ENCODE measurements around the gene TSHZ3. TPM values are rescaled to one million over a fixed set of nuclear protein-coding genes. Genes with fewer than 3 reads are reported as not detected.

The TSHZ3 gene
- total RNA-seq, 1 donor from 2014 or later = 17.0 TPM

DNA sequence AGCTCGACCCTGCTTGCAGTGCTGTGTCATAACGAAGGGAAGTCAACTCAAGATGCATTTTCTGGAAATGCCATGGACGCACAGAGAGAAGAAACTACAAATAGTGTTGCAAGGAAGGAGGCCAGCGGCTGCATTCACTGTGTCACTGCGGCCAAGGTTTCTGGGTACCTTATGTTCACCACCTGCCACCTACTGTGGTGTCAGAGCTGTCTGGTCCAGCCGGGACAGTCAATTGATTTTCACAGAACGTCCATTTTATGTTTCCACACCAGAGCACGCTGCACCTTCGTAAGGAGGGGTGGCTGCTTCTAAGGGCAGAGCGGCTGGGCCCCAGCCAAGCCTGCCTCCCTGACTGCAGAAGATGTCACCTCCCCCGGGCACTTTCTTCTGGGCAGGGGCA, 17.7 kb downstream of the TSHZ3 start:
- Mint-ChIP-seq H3K27me3 (ENCODE audit: low read depth) (no peaks in the 10 kb centered on the region), H3K4me1 (ENCODE audit: low read depth) (peaks cover 58% of the 10 kb centered on the region), H3K4me3 (ENCODE audit: unreplicated experiment) (no peak overlapping the region), H3K36me3 (ENCODE audit: low read depth) (peaks cover 2% of the 10 kb centered on the region), H3K27ac (ENCODE audit: unreplicated experiment) (peak overlapping the region; percentile 50), H3K9me3 (ENCODE audit: low read depth) (no peaks in the 10 kb centered on the region)
- no peak for DNase-seq (ENCODE audit: low spot score)
- no peak for TF ChIP-seq CTCF (IDR thresholded peaks at IDR 0.05)

- no peaks in the 10 kb centered on the region for H3K27me3 Mint-ChIP-seq (ENCODE audit: low read depth)
- TF ChIP-seq CTCF (IDR thresholded peaks at IDR 0.05) = no peak
- DNase-seq (ENCODE audit: low spot score) = no peak
- no peaks in the 10 kb centered on the region for H3K36me3 Mint-ChIP-seq (ENCODE audit: low read depth)
- peaks cover 58% of the 10 kb centered on the region for H3K4me1 Mint-ChIP-seq (ENCODE audit: low read depth)
- H3K27ac Mint-ChIP-seq (ENCODE audit: unreplicated experiment) = peak overlapping the region; percentile 33
- H3K9me3 Mint-ChIP-seq (ENCODE audit: low read depth) = no peaks in the 10 kb centered on the region
- no peak overlapping the region for H3K4me3 Mint-ChIP-seq (ENCODE audit: unreplicated experiment)
Observed at GRCh38 chr19:31330761-31331160, 18.5 kb downstream of the TSHZ3 start.

DNA sequence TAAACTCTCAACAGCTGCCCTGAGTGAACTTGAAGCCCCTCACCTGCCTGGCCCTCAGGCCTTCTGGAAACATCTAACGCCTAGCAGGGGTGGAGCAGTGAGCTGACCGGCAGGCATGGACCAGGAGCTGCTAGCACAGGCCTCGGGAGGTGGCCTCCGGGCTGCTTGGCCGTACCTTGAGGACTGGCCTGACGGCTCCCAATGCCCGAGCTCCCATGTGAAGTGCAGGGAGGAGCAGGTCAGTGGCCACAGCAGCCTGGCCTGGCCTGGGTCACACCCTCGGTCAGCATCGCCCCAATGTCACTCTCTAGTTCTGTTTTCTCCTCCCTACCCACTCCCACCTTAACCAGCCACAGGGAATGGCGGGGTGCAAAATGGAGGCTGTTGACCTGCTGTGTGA, 19.0 kb downstream of the TSHZ3 start:
- Mint-ChIP-seq H3K27ac (ENCODE audit: unreplicated experiment) (peak overlapping the region; percentile 39), H3K36me3 (ENCODE audit: low read depth) (no peaks in the 10 kb centered on the region), H3K4me1 (ENCODE audit: low read depth) (peaks cover 56% of the 10 kb centered on the region), H3K4me3 (ENCODE audit: unreplicated experiment) (no peak overlapping the region), H3K27me3 (ENCODE audit: low read depth) (no peaks in the 10 kb centered on the region), H3K9me3 (ENCODE audit: low read depth) (no peaks in the 10 kb centered on the region)
- TF ChIP-seq CTCF (IDR thresholded peaks at IDR 0.05) = no peak
- DNase-seq (ENCODE audit: low spot score) = no peak

DNA sequence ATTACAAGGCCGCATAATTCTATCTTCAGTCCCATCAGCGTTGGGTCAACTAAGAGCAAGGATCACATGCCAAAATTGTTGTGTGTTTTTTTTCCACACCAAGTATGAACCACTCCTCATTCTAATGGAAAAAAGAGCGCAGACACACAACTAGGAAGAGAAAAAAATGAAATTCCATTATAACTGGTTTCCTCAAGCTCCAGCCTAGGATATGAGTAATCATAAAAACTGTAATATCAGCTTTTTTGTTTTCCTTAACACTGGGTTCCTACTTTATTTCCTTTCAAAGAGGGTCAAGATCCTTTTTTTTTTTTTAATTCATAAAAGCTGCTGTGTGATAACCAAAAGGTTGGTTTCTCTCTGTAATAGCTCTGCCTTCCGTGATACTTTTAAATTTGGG, 19.4 kb downstream of the TSHZ3 start:
- no peak for DNase-seq (ENCODE audit: low spot score)
- H3K4me3 Mint-ChIP-seq (ENCODE audit: unreplicated experiment) = no peak overlapping the region
- TF ChIP-seq CTCF (IDR thresholded peaks at IDR 0.05) = no peak
- no peaks in the 10 kb centered on the region for H3K36me3 Mint-ChIP-seq (ENCODE audit: low read depth)
- H3K4me1 Mint-ChIP-seq (ENCODE audit: low read depth) = peaks cover 52% of the 10 kb centered on the region
- no peaks in the 10 kb centered on the region for H3K9me3 Mint-ChIP-seq (ENCODE audit: low read depth)
- H3K27ac Mint-ChIP-seq (ENCODE audit: unreplicated experiment) = peak overlapping the region; percentile 39
- no peaks in the 10 kb centered on the region for H3K27me3 Mint-ChIP-seq (ENCODE audit: low read depth)

GRCh38 chr19:31328238-31328637, 21.0 kb downstream of the TSHZ3 start:
- H3K27ac Mint-ChIP-seq (ENCODE audit: unreplicated experiment) = no peak overlapping the region
- DNase-seq (ENCODE audit: low spot score) = no peak

More at GRCh38 chr19:31328238-31328637, 21.0 kb downstream of the TSHZ3 start:
- H3K4me3 Mint-ChIP-seq (ENCODE audit: unreplicated experiment) = no peak overlapping the region
- no peaks in the 10 kb centered on the region for H3K9me3 Mint-ChIP-seq (ENCODE audit: low read depth)
- no peak for TF ChIP-seq CTCF (IDR thresholded peaks at IDR 0.05)
- peaks cover 41% of the 10 kb centered on the region for H3K4me1 Mint-ChIP-seq (ENCODE audit: low read depth)
- no peaks in the 10 kb centered on the region for H3K27me3 Mint-ChIP-seq (ENCODE audit: low read depth)
- no peaks in the 10 kb centered on the region for H3K36me3 Mint-ChIP-seq (ENCODE audit: low read depth)

All from chondrocyte (in vitro differentiated cells).